ENCODE measurements around the gene MCM8.

Gene MCM8

DNA sequence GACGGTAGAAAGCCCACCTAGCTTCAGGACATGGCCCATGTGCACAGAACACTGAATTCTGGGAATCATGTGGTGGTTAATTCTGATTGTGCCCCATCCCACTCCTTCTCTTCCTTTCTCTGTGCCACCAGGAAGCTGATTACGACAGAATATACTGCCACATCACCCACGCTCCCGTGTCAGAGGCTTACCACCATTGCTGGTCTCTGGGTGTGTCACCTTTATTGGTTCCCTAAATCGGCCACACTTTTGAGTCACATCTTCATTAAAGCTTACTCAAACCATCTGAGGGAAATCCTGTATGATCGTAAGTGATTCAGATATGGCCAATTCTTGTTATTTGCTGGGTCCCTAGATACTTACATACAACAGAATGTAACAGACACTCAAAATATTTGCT is 3.2 kb upstream of the MCM8 start:
- no peak for DNase-seq (ENCODE audit: low spot score)

DNA sequence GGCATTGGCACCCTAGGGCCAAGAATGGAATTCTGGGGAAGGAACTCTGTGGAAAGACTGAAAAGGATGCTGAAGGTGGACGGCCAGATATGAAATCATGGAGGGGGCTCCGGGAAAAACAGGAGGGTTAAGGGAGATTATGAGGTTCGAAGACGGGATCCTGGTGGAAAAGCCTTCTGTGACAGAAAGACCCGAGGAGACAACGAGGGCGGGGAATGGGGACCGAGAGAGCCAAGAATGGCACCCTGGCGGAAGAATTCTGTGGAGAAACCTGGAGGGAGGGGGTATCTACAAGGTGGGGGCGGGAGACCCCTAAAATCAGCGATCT is 545 bp upstream of the MCM8 start:
- no peak for DNase-seq (ENCODE audit: low spot score)

DNA sequence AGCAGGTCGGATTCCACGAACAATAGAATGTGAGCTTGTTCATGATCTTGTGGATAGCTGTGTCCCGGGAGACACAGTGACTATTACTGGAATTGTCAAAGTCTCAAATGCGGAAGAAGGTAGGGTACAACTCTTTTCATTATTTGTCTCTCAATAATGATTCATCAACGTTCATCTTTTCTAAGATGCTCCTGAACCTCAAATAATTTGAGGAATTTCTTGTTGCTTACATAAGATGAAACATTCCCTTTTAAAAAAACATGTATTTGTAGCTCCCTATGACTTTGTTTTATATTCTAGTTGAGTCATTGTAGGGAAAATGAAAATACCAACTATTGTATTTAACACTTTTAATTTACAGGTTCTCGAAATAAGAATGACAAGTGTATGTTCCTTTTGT is 17.0 kb downstream of the MCM8 start:
- DNase-seq (ENCODE audit: low spot score): no peak

DNA sequence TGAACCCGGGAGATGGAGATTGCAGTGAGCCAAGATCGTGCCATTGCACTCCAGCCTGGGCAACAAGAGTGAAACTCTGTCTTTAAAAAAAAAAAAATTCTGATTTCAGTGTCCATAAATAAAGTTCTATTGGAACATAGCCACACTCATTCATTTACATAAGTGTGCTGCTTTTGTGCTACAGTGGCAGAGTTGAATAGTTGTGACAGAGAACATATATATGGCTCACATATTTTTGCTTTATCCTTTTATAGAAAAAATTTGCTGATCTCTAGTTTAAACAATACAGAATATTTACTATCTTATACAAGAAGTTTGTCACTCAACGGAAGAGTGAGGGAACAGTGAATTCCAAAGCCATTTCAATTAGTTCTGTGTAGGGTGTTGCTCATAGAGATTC is 18.0 kb downstream of the MCM8 start:
- no peak for DNase-seq (ENCODE audit: low spot score)

DNA sequence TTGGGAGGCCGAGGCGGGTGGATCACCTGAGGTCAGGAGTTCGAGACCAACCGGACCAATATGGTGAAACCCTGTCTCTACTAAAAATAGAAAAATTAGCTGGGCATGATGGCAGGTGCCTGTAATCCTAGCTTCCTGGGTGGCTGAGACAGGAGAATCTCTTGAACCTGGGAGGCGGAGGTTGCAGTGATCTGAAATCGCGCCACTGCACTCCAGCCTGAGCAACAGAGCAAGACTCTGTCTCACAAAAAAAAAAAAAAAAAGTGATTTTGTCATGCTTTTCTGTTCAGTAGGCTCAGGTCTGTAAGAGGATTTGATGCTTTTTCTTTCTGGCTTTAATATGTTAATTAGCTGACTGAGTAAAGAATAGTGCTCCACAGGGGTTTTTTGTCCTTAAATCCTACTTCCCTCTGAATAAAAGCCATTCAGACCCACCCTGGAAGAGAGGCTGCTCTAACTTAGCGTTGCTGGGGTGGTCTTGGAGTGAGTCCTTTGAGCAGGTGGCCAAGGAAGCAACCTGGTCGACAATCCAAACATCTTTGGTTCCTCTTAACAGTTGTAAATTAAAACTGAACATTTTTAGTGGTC is 19.0 kb downstream of the MCM8 start:
- no peak for DNase-seq (ENCODE audit: low spot score)

DNA sequence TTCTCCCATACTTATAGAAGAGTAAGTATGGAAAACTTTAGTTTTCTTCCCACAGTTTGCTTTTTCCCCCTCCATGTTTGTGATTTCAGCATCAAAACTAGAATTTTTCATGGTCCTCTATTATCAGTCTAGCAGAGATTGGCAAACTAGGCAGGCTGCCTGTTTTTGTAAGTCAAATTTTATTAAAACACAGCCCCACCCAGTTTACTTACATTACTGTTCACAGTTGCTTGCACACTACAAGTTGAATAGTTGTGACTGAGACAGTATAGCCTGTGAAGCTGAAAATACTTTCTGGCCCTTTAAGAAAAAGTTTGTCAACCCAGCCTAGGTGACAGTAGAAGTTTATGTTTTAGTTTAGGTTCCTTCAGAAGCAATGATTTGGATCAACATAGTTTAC is 19.5 kb downstream of the MCM8 start:
- DNase-seq (ENCODE audit: low spot score): no peak

DNA sequence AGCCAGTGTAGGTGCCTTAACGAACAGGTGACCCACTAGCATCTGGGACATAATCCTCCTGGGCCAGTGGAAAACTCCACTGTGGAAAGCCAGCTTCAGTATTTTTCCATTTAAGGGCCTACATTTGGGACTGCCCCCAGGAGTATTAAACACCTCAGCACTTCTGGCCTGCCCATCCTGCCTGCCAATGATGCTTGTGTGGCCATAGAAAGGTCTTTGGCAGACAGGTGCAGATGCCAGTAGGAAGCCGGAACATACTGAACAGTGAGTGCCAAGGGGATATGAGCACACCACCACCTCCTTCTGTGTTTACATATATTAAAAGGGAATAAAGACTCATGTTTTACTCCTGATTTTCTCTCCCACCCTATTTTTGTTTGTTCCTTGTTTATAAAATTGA is 19.9 kb downstream of the MCM8 start:
- DNase-seq (ENCODE audit: low spot score): no peak

DNA sequence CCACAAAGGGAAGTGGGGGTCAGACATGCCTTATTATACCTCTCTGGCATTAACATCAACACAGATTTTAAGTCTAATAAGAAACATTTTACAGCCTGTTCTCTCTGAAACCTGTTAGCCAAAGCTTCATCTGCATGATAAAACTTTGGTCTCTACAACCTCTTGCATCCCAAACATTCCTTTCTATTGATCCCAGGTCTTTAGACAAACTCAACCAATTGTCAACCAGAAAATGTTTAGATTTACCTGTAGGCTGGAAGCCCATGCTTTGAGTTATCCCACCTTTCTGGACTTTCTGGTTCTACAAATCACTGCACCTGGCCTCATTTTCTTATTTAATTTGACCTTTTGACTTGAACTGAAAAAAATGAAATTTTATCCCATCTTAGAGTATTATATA is 20.8 kb downstream of the MCM8 start:
- no peak for DNase-seq (ENCODE audit: low spot score)

DNA sequence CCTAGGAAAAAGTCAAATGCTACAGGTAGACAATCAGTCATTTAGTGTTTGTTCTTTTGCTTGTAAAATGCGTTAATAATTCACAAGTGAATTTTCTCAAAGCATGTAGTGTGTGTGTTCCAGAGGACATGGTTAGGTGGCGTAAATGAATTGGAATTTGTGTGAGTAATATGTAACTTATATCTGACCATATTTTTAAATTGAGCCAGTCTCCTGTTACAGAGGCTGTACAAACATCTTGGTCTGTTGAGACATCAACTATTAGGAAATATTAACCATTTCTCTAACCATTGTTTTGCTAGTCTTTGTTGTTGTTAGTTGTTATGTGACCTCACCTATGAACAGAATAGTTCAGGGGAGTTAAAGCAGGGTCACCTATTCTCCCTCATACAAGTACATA is 22.7 kb downstream of the MCM8 start:
- DNase-seq (ENCODE audit: low spot score): no peak

DNA sequence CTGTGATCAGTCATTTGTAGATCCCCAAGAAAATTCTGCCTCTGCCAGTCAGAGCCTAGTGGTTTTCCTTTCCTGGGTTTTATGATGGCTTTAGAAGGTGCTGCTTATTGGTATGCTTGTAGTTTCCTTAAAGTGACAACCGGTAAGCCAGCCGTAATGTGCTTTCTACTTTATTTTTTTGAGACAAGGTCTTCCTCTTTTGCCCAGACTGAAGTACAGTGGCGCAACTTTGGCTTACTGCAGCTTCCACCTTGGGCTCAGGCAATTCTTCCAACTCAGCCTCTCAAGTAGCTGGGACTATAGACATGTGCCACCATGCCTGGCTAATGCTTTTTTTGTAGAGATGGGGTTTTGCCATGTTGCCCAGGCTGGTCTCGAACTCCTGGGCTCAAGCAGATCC is 23.5 kb downstream of the MCM8 start:
- no peak for DNase-seq (ENCODE audit: low spot score)

DNA sequence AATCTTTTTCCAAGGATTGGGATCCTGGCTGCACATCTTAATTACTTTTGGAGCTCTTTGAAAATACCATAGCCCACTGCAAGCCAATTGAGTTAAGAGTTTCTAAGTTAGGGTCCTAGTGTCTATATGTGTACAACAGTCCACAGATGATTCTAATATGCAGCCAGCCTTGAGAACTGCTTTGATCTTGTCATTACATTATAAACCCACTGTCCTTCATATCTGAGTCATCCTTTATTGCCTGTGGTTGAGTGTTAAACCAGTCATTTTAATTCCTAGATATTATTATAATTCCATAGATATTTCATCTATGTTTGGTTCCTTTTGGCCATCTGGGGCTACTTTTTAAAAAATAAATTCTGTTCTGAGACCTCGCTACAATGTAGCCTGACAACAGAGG is 24.1 kb downstream of the MCM8 start:
- DNase-seq (ENCODE audit: low spot score): no peak

DNA sequence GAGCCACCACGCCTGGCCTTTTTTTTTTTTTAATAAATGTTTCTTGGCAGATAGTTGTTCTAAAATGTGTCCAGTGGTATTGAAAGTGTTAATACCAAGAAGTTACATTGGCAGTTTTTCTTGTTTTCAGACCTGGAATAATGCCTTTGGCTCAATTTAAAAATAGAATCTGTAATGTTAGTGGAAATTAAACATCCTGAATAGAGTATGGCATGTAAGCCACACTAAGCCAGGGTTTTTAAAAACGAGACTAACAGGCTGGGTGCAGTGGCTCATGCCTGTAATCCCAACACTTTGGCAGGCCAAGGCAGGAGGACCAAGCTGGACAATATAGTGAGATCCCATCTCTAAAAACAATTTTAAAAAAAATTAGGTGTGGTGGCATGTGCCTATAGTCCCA is 25.3 kb downstream of the MCM8 start:
- DNase-seq (ENCODE audit: low spot score): no peak

DNA sequence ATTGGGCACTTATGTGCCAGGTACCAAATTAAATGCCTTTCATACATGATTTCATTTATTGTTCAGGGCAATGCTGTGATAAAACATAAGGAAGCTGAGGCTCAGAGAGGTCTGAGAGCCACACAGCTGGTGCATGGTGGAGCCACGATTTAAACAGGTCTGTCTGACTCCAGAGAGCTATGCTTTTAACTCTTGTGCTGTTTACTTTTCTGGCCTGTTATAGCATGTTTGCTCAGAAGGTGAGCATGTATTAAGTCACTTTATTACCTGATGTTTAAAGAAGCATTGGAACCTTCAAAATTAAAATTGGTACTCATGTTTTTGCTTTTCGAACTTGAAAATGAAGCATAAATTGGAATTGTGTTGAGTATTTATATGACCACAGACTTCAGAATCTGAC is 26.8 kb downstream of the MCM8 start:
- DNase-seq (ENCODE audit: low spot score): no peak

DNA sequence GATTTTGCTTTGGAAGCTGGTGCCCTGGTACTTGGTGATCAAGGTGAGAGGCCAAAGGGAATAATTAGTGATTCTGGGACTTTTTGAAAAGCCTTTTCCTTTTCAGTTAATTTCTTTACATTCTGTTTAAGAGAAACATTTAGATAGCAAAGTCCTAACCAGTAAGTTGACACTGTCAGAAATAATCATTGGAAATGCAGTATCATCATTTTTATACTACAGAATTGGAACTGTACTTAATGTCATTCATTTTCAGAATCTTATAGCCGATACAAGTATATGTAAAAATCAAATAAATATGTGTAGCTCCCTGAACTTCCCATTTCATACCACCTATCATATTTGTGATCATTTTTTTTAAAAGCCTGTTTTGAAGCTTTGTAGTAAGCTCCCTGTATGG is 27.5 kb downstream of the MCM8 start:
- no peak for DNase-seq (ENCODE audit: low spot score)

DNA sequence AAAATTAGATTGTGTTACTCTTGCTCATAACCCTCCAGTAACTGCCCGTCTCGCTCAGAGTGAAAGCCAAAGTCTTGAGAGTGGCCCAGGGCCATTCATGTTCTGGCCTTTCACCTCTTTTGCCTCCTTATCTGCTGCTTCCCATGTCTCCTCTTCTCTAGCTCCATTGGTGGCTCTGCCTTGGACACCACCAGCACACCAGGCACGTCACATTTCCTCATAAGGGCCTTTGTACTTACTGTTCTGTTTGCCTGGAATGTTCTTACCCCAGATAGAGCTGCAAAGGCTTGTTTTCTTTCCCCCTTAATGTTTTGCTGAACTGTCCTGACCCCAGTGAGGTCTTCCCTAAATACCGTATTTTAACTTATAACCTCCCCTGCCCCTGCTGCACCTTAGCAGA is 29.3 kb downstream of the MCM8 start:
- no peak for DNase-seq (ENCODE audit: low spot score)

DNA sequence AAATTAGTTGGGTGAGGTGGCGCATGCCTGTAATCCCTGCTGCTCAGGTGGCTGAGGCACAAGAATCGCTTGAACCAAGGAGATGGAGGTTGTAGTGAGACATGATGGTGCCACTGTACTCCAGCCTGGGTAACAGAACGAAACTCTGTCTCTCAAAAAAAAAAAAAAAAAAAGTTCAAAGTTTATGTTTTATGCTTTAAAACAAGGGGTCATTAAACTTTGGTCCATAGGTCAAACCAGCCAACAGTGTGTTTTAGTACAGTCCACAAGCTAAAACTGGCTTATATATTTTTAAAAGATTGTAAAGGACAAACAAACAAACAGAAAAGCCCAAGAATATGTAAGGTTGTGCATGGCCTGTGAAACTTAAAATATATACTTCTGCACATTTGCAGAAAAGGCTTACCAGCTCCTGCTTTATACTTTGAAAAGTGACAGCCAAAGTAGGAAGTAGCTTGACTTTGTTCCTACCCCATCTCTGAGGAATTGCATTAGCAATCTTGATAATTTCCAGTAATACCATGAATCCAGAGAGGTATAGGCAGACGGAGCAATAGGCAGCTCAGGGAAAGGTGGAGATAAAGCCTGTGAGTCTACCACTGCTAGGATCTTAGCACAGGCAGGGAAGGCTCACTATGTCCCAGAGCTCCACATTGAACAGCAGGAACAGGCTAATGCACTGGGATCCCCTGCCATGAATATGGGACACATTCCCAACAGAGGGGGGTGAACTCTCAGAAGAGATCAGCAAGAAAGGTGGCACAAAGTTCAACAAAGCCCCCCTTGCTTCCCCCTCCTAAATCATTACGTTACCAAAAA is 30.5 kb downstream of the MCM8 start:
- DNase-seq (ENCODE audit: low spot score): no peak

DNA sequence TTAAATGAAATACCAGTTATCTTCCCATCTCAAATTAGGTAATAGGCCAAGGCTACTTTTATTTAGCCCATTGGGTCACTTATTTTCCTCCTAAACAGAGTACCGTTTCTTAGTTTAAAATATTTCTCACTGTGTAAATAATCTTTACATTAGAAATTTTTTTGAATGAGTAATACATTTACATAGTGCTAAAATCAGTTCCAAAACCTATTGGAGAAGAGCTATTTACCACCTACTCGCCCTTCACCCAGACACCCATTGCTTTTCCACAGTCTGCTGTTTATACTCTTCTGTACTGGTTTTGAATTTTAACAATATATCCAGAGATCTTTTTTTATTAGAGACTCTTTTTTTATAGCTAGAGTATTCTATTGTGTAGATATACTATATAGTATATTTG is 36.9 kb downstream of the MCM8 start:
- DNase-seq (ENCODE audit: low spot score): no peak

DNA sequence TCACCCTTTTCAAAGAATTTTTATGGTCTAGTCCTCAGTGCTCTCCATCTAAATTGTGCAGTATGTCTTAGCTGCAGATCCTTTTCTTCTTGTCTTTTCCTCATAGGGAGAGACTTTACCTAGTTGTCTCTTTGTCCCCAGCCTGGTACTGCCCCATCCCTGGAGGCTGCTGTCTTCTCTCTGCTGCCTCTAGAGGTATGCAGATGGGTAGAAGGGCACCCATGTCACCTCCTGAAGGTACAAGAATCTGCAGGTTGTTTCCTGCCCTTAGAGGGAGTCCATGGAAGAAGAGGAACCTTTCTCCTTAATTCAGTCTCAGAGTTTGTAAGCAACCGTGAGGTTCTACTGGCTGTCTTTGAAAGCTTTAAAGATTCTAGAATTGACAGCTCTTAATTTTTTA is 39.1 kb downstream of the MCM8 start:
- DNase-seq (ENCODE audit: low spot score): no peak

DNA sequence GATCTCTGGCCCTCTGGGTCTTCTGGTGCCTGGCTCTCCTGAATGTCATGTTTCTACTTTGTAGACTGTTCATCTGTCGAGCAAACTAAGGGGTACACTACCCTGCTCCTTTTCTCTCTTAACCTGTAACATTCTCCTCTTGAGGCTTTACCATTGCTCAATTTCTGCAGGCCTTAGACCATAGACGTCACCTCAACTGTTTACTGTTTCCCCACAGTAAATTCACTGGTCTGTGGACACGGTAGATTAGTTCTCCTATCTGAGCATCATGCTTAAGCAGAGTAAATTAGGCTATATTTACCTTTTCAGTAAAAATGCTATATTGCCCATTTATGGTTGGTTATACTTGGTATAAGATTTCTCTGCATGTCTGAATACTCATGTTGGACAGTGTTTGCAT is 40.5 kb downstream of the MCM8 start:
- DNase-seq (ENCODE audit: low spot score): no peak

DNA sequence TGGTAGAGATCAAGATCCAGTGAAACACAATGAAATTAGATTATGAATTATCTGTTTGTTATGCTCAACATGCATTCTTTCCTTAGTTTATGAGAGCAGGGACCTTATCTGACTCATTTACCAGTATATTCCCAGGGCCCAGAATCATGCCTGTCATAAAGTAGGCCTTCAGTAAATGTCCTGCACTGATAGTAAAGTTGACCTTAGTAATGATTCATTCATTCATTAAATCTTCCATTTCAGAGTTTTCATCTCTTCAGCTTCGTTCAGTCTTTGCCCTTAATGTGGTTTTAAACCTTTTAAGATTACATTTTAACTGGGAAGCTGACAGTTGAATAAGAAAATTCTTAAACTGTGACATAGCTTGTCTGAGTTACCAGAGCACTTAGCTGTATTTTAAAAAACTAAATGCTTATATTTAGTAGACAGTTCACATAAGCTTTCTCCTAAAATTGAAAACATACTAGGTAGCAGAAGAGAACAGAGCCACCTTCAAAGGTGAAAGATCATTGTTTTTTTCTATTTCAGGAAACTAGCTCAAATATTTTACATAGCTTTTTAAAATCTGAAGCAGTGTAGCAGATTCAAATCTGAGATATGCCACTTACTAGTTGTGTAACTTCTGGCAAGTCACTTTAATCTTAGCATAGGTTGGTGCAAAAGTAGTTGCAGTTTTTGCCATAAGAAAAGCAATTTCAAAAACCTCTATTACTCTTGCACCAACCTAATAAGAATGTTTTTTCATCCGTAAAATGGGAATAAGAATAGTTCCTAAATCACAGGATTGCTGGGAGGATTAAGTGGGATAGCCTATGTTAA is 41.4 kb downstream of the MCM8 start:
- no peak for DNase-seq (ENCODE audit: low spot score)

DNA sequence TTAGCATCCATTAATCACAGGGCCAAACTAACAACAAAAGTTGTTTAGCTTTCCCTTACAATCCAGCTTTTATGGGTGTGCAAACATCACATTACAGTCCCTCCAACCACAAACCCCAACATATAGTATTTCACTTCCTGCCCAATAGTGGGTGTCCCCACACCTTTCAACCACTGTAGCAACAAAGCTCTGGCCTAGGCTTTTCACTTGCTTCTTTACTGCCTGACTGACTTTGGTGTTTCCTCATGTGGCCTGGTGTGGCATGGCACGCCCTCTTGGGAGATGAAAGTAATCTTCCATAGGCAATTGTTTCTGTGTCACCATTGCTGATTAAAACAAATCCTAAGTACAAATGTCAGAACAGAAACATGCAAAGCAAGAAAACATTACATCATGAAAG is 46.3 kb downstream of the MCM8 start:
- no peak for DNase-seq (ENCODE audit: low spot score)

DNA sequence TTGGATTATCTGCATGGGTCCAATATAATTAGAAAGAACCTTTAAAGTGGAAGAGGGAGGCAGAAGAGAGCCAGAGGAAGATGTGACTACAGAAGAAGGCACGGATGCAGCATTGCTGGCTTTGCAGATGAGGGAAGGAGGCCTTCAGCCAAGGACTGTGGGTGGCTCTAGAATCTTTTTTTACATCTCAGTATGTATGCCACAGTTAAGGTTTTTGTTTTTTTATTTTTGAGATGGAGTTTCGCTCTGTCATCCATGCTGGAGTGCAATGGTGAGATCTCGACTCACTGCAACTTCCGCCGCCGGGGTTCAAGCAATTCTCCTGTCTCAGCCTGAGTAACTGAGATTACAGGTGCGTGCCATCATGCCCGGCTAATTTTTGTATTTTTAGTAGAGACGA is 49.3 kb downstream of the MCM8 start:
- no peak for DNase-seq (ENCODE audit: low spot score)

DNA sequence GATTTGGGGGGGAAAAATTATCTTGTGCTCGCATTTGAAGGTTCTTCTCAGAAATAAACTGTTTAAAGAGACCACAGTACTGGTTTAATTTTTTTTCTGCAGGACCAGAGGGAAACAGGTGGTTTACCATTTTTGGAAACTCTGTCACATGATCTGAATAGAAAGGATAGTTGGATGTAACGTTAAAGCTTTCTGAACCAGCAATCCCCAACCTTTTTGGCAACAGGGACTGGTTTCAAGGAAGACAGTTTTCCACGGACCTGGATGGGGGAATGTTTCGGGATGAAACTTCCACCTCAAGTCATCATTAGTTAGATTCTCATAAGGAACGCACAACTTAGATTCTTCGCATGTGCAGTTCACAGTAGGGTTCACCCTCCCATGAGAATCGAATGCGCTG is 50.4 kb downstream of the MCM8 start:
- no peak for DNase-seq (ENCODE audit: low spot score)

DNA sequence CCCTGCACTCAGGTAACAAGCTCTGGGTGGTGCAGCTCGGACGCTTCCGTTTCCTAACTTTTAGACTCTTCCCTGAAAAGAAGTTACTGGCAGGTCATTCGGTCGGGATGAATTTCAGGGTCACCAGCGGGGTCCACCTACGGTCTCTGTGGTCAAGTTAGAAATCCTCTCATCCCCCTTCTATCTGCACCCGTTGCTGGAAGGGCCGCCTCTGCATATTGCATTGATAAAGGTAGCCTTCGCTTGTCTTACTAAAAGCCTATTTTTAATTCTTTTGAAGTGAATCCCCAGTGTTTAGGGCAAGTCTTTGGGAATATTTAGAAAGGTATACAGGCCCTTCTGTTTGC is 56.1 kb downstream of the MCM8 start:
- DNase-seq (ENCODE audit: low spot score): no peak
